ENCODE results near the gene ELF1. TPM values are rescaled to one million over a fixed set of nuclear protein-coding genes. Genes with fewer than 3 reads are reported as not detected.

ELF1 gene
- total and polyA plus RNA-seq, 2 experiments from 2014 or later: 7.0 to 12.7 TPM

- Histone ChIP-seq H3K4me1 (ENCODE audit: insufficient read depth) (peaks cover 10% of the 10 kb centered on the region; the same call in 1 of the 2 replicates), H3F3A (replicated peaks; ENCODE audit: low read depth) (no peaks in the 10 kb centered on the region), H3K27ac (ENCODE audit: low read depth) (no peak overlapping the region), H3K9me2 (ENCODE audit: insufficient read depth) (no peaks in the 10 kb centered on the region), H3K27me3 (ENCODE audit: insufficient read depth) (no peaks in the 10 kb centered on the region), H3K4me3 (no peak overlapping the region), H4K20me1 (replicated peaks; ENCODE audit: insufficient read depth) (no peaks in the 10 kb centered on the region), H3K36me3 (ENCODE audit: insufficient read depth) (no peaks in the 10 kb centered on the region), H2AFZ (no peak overlapping the region), H3K4me2 (no peak overlapping the region), H3K79me2 (replicated peaks; ENCODE audit: insufficient read depth) (no peaks in the 10 kb centered on the region)
- ATAC-seq: no peak
- peaks cover 13% of the 10 kb centered on the region; the same call in 2 of the 3 replicates for H3K4me1 Mint-ChIP-seq
- no peak overlapping the region for H3K4me3 Mint-ChIP-seq
- DNase-seq (ENCODE audit: low spot score): no peak
- no peak overlapping the region for H3K27ac Mint-ChIP-seq
- no peaks in the 10 kb centered on the region for H3K27me3 Mint-ChIP-seq (ENCODE audit: insufficient read depth, low read depth, poor library complexity)
- H3K9me3 Mint-ChIP-seq: no peaks in the 10 kb centered on the region
- H3K36me3 Mint-ChIP-seq (ENCODE audit: low read depth): no peaks in the 10 kb centered on the region
- TF ChIP-seq POLR2AphosphoS5 (IDR thresholded peaks at IDR 0.05; ENCODE audit: low read depth) (no peak), ZNF331 (CRISPR knock-in tag; IDR thresholded peaks at IDR 0.05; ENCODE audit: low read depth) (no peak), ZNF462 (CRISPR knock-in tag; IDR thresholded peaks at IDR 0.05) (no peak), CREB1 (CRISPR knock-in tag; IDR thresholded peaks at IDR 0.05; ENCODE audit: low read depth) (no peak), STAT1 (IDR thresholded peaks at IDR 0.05; ENCODE audit: unreplicated experiment) (no peak)
Measured at GRCh38 chr13:40986101-40986856, 32.8 kb downstream of the ELF1 start.
